K562 (cell line): Measurements from ENCODE around the gene CDC14A. TPM values are rescaled to one million over a fixed set of nuclear protein-coding genes. Genes with fewer than 3 reads are reported as not detected.

ENCODE experiments used
- E4F1 ChIP-seq: fragments of 250-450 bp; sonication (Bioruptor Pico); IDR thresholded peaks from 2 replicates; pipeline ENCODE4 v1.5.0; 2021; ENCODE audit warnings: mild to moderate bottlenecking, borderline replicate concordance
- GATA2 ChIP-seq: sonication (generic); formaldehyde crosslinking; IDR thresholded peaks from 2 replicates; pipeline ENCODE4 v1.4.0; 2020; ENCODE audit warnings: mild to moderate bottlenecking, missing genetic modification reagents
- NFATC3 ChIP-seq: fragments of 450-650 bp; IDR thresholded peaks from 2 replicates; pipeline ENCODE4 v1.6.1; 2017; ENCODE audit warnings: mild to moderate bottlenecking
- NR3C1 ChIP-seq: sonication (generic); formaldehyde crosslinking; IDR thresholded peaks from 2 replicates; pipeline ENCODE4 v1.8.1; 2022; ENCODE audit warnings: missing genetic modification reagents
- RBM17 ChIP-seq: fragments of 200-400 bp; formaldehyde crosslinking; IDR thresholded peaks from 2 replicates; pipeline ENCODE4 v1.6.1; 2017; ENCODE audit warnings: low read depth, mild to moderate bottlenecking, low read length, borderline replicate concordance
- SMARCA5 ChIP-seq: fragments of 450-650 bp; IDR thresholded peaks from 2 replicates; pipeline ENCODE4 v1.6.1; 2016
- TFE3 ChIP-seq: fragments of 450-650 bp; formaldehyde crosslinking; IDR thresholded peaks from 2 replicates; pipeline ENCODE4 v1.4.0; 2020; ENCODE audit warnings: mild to moderate bottlenecking, mixed read lengths
- ZNF140 ChIP-seq: fragments of 250-450 bp; sonication (Bioruptor Pico); IDR thresholded peaks from 2 replicates; pipeline ENCODE4 v1.8.0; 2021; ENCODE audit warnings: moderate library complexity, mild to moderate bottlenecking, inconsistent platforms
- ZNF263 ChIP-seq: sonication (generic); formaldehyde crosslinking; IDR thresholded peaks from 2 replicates; pipeline ENCODE4 v1.8.0; 2022; ENCODE audit warnings: mild to moderate bottlenecking, missing genetic modification reagents, borderline replicate concordance
- polyA plus RNA-seq, 8 experiments: library from polyadenylated mRNA; depleted of rRNA in 4 of 8; stranded (reverse) in 5 of 8; unstranded in 3 of 8; fragments of >200 nt; fragmentation: Nextera tagmentation in 2 of 8; fragmentation: Illumina TruSeq in 1 of 8; extraction: Ambion mirVana in 2 of 8; extraction: Trizol in 1 of 8; gene quantifications; 2 replicates each; pipeline versions ENCODE4 v1.2.1 to v1.2.3, GENCODE V29; 2011 to 2014; ENCODE audit warnings: inconsistent platforms in 1 of 8, missing spikeins in 1 of 8
- total RNA-seq, 7 experiments: library from RNA; depleted of rRNA in 6 of 7; stranded (reverse); fragments of >200 nt in 6 of 7; fragmentation: Illumina TruSeq in 2 of 7; extraction: Trizol in 2 of 7; gene quantifications; 2 replicates each; pipeline versions ENCODE4 v1.2.1 to v1.2.3, GENCODE V29; 2011 to 2021; ENCODE audit warnings: low replicate concordance in 1 of 7
- TF ChIP-seq, protein P1 (sequence below): fragments of 450-650 bp; IDR thresholded peaks from 2 replicates; pipeline ENCODE4 v1.6.1; 2016; ENCODE audit warnings: mild to moderate bottlenecking, moderate library complexity
- TF ChIP-seq, protein P2 (sequence below): fragments of 450-650 bp; IDR thresholded peaks from 2 replicates; pipeline ENCODE4 v1.6.1; 2016; ENCODE audit warnings: missing biosample characterization, missing genetic modification characterization

CDC14A gene
- total and polyA plus RNA-seq, 9 of the 15 experiments (the other 6 are each of a cell fraction or from before 2014, with no cell fraction given): 17.0 to 74.3 (median 33.4) TPM

DNA sequence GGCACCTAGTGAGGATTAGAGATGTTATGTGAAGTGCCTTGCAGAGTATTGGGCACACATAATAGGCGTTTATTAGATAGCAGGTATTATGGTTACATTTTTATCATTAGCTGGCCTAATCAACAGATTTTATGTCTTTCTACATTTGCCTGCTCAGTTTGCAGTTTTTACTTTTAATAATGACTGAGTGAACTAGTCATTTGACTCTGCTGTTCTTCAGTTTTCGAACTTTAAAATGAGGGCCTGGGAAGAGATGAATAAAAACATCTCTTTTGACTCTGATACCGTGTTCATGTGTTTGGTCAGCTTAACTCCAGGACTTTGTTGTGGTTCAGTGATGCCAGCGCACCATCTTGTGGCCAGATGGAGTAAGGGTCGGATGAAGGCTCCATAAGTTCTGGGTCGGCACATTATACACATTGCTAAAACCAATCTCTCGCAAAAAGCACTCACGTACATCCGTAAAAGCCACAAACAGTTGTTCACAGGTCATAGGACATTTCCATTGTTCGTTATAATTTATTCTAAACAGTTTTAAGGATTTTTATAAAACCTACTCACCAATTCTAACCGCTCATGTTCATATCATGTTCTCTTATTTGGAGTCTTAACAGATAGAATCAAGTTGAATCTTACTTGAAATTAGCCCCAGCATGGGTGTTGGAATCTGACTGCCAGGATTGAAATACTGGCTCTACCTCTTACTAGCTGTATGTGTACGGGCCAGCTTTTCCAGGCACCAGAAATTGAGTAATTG, 107.2 kb downstream of the CDC14A start (continued):
- TF ChIP-seq TFE3 (CRISPR knock-in tag) (no peak), ZNF263 (CRISPR knock-in tag) (no peak), ZNF140 (CRISPR knock-in tag) (no peak), NFATC3 (no peak), E4F1 (CRISPR knock-in tag) (no peak), SMARCA5 (no peak), NR3C1 (no peak), GATA2 (CRISPR knock-in tag) (no peak), RBM17 (no peak)
- TF ChIP-seq, protein P1, sequence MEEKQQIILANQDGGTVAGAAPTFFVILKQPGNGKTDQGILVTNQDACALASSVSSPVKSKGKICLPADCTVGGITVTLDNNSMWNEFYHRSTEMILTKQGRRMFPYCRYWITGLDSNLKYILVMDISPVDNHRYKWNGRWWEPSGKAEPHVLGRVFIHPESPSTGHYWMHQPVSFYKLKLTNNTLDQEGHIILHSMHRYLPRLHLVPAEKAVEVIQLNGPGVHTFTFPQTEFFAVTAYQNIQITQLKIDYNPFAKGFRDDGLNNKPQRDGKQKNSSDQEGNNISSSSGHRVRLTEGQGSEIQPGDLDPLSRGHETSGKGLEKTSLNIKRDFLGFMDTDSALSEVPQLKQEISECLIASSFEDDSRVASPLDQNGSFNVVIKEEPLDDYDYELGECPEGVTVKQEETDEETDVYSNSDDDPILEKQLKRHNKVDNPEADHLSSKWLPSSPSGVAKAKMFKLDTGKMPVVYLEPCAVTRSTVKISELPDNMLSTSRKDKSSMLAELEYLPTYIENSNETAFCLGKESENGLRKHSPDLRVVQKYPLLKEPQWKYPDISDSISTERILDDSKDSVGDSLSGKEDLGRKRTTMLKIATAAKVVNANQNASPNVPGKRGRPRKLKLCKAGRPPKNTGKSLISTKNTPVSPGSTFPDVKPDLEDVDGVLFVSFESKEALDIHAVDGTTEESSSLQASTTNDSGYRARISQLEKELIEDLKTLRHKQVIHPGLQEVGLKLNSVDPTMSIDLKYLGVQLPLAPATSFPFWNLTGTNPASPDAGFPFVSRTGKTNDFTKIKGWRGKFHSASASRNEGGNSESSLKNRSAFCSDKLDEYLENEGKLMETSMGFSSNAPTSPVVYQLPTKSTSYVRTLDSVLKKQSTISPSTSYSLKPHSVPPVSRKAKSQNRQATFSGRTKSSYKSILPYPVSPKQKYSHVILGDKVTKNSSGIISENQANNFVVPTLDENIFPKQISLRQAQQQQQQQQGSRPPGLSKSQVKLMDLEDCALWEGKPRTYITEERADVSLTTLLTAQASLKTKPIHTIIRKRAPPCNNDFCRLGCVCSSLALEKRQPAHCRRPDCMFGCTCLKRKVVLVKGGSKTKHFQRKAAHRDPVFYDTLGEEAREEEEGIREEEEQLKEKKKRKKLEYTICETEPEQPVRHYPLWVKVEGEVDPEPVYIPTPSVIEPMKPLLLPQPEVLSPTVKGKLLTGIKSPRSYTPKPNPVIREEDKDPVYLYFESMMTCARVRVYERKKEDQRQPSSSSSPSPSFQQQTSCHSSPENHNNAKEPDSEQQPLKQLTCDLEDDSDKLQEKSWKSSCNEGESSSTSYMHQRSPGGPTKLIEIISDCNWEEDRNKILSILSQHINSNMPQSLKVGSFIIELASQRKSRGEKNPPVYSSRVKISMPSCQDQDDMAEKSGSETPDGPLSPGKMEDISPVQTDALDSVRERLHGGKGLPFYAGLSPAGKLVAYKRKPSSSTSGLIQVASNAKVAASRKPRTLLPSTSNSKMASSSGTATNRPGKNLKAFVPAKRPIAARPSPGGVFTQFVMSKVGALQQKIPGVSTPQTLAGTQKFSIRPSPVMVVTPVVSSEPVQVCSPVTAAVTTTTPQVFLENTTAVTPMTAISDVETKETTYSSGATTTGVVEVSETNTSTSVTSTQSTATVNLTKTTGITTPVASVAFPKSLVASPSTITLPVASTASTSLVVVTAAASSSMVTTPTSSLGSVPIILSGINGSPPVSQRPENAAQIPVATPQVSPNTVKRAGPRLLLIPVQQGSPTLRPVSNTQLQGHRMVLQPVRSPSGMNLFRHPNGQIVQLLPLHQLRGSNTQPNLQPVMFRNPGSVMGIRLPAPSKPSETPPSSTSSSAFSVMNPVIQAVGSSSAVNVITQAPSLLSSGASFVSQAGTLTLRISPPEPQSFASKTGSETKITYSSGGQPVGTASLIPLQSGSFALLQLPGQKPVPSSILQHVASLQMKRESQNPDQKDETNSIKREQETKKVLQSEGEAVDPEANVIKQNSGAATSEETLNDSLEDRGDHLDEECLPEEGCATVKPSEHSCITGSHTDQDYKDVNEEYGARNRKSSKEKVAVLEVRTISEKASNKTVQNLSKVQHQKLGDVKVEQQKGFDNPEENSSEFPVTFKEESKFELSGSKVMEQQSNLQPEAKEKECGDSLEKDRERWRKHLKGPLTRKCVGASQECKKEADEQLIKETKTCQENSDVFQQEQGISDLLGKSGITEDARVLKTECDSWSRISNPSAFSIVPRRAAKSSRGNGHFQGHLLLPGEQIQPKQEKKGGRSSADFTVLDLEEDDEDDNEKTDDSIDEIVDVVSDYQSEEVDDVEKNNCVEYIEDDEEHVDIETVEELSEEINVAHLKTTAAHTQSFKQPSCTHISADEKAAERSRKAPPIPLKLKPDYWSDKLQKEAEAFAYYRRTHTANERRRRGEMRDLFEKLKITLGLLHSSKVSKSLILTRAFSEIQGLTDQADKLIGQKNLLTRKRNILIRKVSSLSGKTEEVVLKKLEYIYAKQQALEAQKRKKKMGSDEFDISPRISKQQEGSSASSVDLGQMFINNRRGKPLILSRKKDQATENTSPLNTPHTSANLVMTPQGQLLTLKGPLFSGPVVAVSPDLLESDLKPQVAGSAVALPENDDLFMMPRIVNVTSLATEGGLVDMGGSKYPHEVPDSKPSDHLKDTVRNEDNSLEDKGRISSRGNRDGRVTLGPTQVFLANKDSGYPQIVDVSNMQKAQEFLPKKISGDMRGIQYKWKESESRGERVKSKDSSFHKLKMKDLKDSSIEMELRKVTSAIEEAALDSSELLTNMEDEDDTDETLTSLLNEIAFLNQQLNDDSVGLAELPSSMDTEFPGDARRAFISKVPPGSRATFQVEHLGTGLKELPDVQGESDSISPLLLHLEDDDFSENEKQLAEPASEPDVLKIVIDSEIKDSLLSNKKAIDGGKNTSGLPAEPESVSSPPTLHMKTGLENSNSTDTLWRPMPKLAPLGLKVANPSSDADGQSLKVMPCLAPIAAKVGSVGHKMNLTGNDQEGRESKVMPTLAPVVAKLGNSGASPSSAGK: no peak
- TF ChIP-seq, protein P2, sequence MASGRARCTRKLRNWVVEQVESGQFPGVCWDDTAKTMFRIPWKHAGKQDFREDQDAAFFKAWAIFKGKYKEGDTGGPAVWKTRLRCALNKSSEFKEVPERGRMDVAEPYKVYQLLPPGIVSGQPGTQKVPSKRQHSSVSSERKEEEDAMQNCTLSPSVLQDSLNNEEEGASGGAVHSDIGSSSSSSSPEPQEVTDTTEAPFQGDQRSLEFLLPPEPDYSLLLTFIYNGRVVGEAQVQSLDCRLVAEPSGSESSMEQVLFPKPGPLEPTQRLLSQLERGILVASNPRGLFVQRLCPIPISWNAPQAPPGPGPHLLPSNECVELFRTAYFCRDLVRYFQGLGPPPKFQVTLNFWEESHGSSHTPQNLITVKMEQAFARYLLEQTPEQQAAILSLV (tag): no peak
